ENCODE measurements around the gene CTNNA1. TPM values are rescaled to one million over a fixed set of nuclear protein-coding genes. Genes with fewer than 3 reads are reported as not detected.
A peak's percentile ranks its signal among the peaks of the same experiment; 100 is the strongest.

The CTNNA1 gene
- total RNA-seq, 3 donors from 2014 or later = 347 to 457 (median 380) TPM

GRCh38 chr5:138950421-138951031, 197.3 kb downstream of the CTNNA1 start:
- DNase-seq (no peak), ATAC-seq (no peak)
- intact Hi-C loops (cut with DNase I, micrococcal nuclease) = no loop called here
- Histone ChIP-seq H3K4me3 (no peak overlapping the region), H3K36me3 (ENCODE audit: low read depth) (no peaks in the 10 kb centered on the region), H3K4me1 (ENCODE audit: low read depth) (peaks cover 14% of the 10 kb centered on the region), H3K9me3 (no peaks in the 10 kb centered on the region)
- TF ChIP-seq, protein P1, sequence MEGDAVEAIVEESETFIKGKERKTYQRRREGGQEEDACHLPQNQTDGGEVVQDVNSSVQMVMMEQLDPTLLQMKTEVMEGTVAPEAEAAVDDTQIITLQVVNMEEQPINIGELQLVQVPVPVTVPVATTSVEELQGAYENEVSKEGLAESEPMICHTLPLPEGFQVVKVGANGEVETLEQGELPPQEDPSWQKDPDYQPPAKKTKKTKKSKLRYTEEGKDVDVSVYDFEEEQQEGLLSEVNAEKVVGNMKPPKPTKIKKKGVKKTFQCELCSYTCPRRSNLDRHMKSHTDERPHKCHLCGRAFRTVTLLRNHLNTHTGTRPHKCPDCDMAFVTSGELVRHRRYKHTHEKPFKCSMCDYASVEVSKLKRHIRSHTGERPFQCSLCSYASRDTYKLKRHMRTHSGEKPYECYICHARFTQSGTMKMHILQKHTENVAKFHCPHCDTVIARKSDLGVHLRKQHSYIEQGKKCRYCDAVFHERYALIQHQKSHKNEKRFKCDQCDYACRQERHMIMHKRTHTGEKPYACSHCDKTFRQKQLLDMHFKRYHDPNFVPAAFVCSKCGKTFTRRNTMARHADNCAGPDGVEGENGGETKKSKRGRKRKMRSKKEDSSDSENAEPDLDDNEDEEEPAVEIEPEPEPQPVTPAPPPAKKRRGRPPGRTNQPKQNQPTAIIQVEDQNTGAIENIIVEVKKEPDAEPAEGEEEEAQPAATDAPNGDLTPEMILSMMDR (IDR thresholded peaks at IDR 0.05) = no peak

- intact Hi-C loops (cut with DNase I, micrococcal nuclease) = no loop called here
- Histone ChIP-seq H3K4me3 (no peak overlapping the region), H3K4me1 (ENCODE audit: low read depth) (peaks cover 14% of the 10 kb centered on the region), H3K9me3 (no peaks in the 10 kb centered on the region), H3K36me3 (ENCODE audit: low read depth) (no peaks in the 10 kb centered on the region)
- no peak for DNase-seq
- no peak for ATAC-seq
- TF ChIP-seq, protein P1 (IDR thresholded peaks at IDR 0.05) = no peak
Observed at GRCh38 chr5:138951091-138951985, 198.1 kb downstream of the CTNNA1 start.

- ATAC-seq = no peak
- TF ChIP-seq, protein P1 (IDR thresholded peaks at IDR 0.05) = no peak
- intact Hi-C loops (cut with DNase I, micrococcal nuclease) = no loop called here
- Histone ChIP-seq H3K9me3 (no peaks in the 10 kb centered on the region), H3K4me1 (ENCODE audit: low read depth) (peaks cover 14% of the 10 kb centered on the region), H3K36me3 (ENCODE audit: low read depth) (no peaks in the 10 kb centered on the region), H3K4me3 (no peak overlapping the region)
- DNase-seq = no peak
Observed at GRCh38 chr5:138951986-138952735, 198.9 kb downstream of the CTNNA1 start.

GRCh38 chr5:138952962-138953361, 199.7 kb downstream of the CTNNA1 start:
- no peaks in the 10 kb centered on the region for H3K36me3 ChIP-seq (ENCODE audit: low read depth)
- no peaks in the 10 kb centered on the region for H3K9me3 ChIP-seq
- no peak overlapping the region for H3K4me3 ChIP-seq
- ATAC-seq = peak; percentile 28
- peak in 1 of 3 donors; percentile 36 for DNase-seq
- peaks cover 14% of the 10 kb centered on the region for H3K4me1 ChIP-seq (ENCODE audit: low read depth)
- TF ChIP-seq, protein P1 (IDR thresholded peaks at IDR 0.05) = no peak
- intact Hi-C loops (cut with DNase I, micrococcal nuclease) = no loop called here

DNA sequence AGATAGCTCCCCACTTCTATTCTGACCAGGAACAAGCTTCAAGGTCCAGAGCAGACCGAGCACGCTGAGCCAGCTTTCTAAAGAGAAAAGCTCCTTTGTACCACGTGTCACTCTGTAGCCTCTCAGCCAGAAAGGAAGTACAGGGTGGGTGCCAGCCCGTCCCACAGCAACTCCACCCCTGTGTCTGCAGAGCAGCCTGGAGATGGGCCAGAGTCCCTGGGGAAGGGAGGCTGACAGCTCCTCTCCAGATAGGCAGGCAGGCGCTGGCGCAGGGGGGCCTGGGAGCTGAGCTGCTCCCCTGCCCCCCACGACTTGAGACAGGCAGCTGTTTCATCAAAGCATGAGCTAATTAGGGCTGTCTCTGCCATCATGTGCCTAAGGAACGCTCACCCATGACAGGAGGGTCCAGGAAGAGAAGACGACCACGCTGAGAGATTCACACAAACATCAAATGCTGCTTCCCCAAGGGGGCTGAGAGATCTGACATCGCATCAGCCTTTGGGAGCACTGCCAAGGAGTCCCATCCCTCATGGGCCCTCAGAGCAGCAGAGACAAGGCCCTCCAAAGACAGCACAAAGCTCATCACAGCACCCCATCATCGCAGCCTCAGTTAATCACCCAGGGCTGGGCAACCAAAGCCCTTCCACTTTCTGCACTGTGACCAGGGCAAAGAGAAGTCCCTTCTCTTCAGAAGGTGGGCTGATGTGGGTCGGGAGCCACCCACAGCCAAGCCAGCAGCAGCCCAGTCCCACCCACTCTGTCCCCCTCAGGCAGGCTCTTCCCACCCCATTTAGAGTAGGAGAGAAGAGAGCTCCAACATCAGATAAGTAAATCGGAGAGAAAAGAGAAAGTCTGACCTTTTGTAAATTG, 200.4 kb downstream of the CTNNA1 start:
- ATAC-seq (peak; percentile 93), DNase-seq (peak; percentile 82 to 87 (median 85))
- Histone ChIP-seq H3K9me3 (no peaks in the 10 kb centered on the region), H3K36me3 (ENCODE audit: low read depth) (no peaks in the 10 kb centered on the region), H3K4me1 (ENCODE audit: low read depth) (peaks cover 14% of the 10 kb centered on the region), H3K4me3 (no peak overlapping the region)
- TF ChIP-seq, protein P1 (IDR thresholded peaks at IDR 0.05) = no peak
- intact Hi-C loops (cut with DNase I, micrococcal nuclease) = no loop called here

Data from mucosa of descending colon (tissue), 3 donors.